Embryonic facial prominence (tissue), 1 donor: ENCODE results near the gene ANP32B.
"Not testable (repeated sequence)": the region's sequence is repeated elsewhere in the genome, so short reads cannot be mapped to it uniquely, and the experiment has no call there.

ENCODE experiments used
- DNase-seq: peaks from one replicate; pipeline ENCODE4 v3.0.0-alpha.2; 2016; ENCODE audit errors: extremely low spot score

Gene ANP32B

DNA sequence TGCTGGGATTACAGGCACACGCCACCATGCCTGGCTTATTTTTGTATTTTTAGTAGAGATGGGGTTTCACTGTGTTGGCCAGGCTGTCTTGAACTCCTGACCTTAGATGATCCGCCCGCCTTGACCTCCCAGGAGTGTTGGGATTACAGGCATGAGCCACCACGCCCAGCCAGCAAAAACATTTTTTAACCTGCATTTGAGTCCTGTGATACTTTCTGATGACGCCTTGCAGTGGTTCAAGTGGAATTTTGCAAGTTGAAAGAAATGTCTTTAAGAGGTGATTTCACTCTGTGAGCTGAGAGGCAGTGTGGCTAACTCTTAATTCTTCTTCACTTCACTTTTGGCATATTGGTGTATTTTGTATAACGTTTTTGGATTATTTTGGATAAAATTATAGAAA is 9.1 kb downstream of the ANP32B start:
- no peak for DNase-seq

DNA sequence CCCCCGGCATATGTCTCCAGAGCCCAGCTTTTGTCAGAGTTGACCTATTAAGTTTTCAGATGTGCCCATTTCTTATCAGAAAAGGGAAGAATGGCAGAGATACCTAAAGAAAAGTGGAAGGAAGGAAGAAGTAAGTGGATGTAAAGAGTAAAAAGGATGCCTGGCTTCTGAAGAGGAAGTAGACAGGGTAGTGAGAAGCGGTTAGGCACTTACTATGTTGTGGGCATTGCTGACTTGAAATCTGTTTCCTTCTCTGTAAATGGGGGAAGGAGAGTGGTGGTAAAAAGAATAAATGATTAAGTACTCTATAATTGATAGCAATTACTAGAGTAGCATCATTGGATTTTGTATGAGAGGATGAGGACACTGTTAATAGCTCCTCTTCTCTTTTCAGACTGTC is 9.9 kb downstream of the ANP32B start:
- no peak for DNase-seq

DNA sequence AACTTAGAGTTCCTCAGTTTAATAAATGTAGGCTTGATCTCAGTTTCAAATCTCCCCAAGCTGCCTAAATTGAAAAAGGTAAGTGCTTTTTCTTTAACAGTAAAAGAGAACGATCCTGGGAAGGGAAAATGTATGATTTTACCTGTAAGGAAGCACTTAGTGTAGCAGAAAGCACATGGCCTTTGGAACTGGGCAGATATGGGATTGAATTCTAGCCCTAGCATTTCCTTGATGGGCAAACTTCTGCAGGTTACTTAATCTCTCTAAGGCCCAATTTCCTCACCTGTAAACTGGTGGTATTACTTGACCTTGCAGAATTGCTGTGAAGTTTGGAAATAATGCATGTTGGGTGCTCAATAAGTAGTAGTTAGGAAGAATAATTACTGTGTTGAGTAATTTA is 11.6 kb downstream of the ANP32B start:
- no peak for DNase-seq

DNA sequence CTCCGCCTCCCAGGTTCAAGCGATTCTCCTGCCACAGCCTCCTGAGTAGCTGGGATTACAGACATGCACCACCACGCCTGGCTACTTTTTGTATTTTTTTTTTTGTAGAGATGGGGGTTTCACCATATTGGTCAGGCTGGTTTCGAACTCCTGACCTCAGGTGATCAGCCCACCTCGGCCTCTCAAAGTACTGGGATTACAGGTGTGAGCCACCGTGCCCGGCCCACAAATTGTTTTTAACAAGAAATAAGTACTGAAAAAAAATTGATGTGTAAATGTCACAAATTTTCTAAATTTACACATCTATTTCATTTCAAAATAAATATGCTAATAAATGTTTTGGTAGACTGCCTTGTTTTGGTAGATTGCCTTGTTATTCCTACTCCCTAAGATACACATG is 13.5 kb downstream of the ANP32B start:
- DNase-seq: not testable (repeated sequence)

DNA sequence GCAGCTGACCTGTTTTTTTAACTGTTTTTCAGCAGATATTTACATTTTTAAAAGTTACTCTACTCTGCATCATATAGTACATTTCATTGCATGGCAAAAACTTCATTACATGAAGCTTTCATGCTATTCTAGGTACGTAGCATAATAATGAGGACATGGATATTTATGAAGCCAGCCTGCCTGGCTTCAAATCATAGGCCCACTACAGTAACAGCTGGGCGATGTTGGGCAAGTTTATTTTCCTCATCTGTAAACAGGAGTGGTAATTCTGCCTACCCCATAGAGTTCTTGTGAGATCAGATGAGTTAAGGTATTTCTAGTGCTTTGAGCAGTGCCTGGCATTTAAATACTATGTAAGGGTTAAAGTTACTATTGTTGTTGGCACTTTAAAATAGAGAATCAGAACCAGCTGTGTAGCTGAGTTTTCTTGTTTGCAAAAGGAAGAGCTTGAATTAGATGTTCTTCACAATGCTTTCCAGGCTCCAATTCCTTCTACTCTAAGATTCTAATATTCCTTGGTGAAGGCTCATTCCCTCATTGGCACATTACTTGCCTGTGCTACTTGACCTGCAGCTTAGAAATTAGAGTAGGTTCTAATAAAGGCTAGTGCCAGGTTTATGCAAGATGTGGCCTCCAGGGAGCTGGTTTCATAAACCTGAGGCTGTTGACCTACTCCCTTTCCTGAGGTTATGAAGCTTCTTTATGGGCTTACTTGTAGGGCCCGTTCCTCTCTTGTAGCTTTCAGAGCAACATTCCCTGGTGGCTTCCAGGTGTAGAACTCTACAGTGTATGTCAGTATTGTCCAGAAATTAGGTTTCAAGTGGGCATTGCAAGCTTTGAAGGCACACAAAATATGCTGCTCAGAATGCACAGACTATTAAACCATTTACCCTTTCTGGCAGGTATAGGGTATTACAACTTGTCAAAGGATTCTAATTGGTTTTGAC is 14.5 kb downstream of the ANP32B start:
- no peak for DNase-seq

DNA sequence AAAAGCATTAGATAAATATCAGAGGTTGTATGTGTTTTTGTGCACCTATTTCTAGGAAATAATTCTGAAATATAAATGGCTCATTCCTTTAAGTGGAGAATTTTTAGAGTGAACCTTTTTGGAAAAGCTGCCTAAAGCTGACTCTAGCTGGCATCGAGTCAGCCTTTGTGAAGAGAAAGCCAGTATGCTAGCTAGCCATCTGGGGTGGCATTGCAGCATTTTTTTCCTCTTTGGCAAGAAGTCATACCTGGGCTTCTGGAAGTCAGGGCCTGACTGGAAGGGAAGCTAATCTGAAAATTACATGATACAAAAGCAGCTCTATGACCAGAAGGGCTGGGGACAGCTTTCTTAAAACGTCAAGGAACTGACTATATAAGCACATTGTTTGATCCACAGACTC is 19.7 kb downstream of the ANP32B start:
- DNase-seq: no peak

DNA sequence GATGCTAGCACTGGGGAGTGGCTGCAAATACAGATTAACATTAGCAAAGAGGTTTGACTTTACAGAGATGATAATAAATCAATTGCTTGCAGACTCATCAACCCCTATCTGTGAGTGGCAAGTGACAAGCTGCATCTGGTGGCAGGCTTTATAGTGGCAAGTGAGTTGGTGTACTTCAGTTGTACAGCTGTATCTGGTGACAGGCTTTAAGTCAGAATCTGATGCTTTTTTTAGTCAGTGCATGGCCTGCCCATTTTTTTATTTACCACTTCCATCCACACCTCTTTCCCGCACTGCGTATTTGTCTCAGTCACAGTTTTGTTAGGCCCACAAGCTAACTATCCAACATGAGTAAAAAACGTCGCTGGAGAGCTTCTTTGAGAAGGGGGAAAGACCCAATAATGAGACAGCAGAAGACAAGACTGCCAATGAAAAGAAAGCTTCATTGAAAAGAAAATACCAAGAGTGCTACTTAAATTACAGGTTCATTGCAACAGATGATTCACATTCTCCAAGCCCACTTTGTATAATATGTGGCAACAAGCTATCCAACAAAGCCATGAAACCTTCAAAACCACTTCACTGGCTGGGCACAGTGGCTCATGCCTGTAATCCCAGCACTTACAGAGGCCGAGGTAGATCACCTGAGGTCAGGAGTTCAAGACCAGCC is 23.1 kb downstream of the ANP32B start:
- no peak for DNase-seq

DNA sequence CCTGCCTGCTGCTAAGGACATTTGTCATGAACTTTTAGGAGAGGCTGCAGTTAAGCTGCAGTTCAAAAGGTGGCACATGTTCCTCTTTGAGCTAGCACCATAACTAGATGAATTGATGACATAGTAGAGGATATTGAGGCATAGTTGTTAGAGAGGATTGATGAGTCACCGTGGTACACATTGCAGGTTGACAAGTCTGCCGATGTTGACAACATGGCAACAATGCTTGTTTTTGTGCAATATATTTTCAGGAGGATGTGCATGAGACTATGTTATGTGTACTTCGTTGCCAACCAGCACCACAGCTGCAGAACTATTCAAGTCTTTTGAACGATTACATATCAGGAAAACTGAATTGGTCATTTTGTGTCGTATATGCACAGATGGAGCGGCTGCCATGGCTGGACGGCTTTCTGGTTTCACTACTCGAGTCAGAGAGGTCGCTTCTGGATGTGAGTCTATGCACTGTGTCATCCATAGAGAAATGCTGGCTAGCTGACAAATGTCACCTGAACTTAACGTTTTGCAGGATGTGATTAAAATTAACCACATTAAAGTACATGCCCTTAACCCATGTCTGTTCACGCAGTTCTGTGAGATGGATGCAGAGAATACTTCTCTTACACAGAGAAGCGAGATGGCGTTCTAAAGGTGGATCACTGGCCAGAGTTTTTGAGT is 24.2 kb downstream of the ANP32B start:
- no peak for DNase-seq

DNA sequence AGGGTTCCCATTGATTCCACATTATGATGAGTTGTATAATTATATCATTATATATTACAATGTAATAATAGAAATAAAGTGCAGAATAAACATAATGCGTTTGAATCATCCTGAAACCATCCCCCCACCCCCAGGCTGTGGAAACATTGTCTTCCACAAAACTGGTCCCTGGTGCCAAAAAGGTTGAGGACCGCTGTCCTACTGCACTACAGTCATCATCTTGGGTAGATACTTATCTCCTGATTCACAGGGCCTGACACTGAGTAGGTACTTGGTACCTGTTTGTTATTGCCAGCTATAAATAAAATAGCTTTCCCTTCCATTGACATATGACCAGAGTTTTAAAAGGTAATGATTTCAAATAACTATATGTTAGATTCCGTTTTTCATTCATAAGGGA is 25.6 kb downstream of the ANP32B start:
- no peak for DNase-seq

DNA sequence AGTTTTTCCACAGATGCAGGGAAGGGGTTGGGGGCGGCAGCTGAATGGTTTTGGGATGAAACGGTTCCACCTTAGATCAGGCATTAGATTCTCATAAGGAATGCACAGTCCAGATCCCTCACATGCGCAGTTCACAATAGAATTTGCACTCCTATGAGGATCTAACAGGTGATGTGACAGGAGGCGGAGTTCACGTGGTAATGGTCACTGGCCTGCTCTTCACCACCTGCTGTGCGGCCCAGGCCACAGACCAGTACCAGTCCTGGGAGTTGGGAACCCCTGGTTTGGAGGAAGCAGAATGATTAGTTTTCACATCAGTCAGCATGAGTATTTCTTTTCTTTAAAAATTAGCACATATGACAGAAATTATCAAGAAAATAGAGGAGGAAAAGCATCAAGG is 26.3 kb downstream of the ANP32B start:
- no peak for DNase-seq

DNA sequence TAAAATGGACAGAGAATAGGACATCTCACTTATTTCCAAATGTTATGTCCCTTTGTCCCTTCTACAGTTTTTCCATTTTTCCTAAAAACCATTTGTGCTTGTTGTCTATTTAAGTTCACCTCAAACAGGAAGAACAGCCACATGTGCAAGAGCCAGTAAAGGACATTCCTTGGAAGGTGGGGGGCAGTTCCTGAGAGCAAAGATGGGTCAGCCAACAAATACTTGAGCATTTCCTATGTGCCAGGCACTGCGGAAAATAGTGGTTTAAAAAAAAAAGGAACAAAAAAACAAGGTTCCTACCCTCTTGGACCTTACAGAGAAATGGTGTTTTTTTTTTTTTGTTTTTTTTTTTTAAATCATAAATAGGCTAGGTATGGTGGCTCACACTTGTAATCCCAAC is 26.8 kb downstream of the ANP32B start:
- no peak for DNase-seq

DNA sequence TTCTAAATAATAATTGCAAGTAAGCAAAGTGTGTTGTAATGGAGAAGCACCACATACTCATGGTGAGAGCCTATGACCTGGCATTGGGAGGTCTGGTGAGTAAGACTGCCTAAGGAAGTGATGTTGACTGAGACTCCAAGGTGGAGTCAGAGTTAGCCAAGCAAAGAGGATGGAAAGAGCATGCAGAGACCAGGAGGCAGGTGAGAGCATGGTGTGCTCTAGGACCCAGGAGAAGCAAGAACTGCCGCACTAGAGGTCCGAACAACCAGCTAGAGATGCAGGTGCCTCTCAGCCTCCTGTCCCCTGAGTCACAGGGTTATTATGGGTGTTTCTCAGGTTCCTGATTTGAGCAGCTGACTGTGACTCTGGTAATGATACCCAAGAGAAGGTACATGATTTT is 27.3 kb downstream of the ANP32B start:
- DNase-seq: no peak

DNA sequence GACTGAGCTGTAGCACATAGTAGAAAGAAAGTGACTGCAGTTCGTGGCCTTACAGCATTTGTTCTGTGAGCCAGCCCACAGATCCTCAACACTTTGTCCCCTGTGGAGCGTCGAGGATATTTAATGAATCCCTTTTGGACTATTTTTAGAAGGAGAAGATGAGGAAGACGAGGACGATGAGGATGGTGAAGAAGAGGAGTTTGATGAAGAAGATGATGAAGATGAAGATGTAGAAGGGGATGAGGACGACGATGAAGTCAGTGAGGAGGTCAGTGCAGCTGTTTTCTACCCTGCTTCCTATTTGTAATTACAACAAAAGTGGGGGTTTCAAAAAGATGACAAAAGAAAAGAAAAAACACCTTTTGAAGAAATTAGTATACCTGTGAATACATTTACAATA is 28.0 kb downstream of the ANP32B start:
- no peak for DNase-seq

DNA sequence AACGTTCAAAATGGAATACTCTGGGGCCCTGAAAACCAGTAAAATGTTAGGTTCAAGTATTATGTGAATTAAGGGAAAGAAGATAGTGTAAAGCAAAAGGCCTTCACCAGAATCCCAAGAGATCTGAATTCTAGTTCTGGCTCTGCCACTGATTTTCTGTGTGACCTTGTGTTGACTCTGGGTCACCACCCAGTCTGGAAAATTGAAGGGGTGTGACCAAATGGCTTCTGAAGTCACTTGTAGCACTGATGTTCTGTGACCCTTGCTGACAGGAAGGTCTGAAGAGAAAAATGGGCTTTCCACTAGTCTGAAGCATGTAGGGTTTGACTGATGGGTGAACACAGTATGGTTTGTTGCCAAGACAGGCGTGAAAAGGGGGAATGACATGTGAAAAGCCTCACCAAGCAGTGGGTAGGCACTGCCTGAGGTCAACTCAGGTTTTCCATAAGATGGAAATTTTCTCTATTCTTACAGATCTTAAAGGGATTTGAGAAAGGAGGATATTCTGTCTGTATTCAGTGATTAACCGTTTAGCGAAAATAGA is 33.1 kb downstream of the ANP32B start:
- no peak for DNase-seq

DNA sequence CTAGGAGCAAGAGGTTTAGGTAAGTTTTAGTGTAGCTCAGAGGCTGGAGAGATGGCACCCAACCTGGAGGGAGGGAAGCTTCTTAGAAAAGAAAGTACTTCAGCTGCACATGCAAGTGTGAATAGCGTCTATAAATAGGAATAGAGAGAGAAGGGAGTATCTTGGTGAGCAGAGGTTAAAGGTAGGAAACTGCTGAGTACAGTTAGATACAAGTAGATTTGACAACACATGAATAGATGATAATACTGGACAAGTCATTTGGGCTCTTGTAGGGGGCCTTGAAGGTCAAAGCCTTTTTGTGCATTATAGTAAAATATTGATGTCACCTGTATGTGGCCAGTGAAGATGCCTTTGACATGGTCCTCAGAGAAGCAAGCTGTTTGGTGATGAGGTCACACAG is 34.2 kb downstream of the ANP32B start:
- DNase-seq: no peak

DNA sequence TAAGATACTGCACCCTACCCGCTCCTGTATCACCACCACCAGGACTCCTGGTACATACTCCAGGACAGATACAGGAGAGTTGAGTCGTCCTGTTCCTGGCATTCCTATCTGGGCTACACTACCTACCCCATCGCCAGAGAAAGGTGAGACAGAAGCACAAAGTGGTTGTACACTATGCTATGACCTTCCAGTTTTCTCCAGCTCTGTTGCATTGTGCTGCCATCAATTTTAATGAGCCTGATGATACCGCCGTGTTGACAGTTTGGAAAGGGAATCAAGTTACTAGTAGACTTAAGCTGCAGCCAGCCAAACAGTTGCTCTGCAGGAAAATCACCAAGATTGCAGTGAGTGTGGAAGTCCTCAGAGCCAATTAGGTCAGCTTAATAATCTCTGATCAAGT is 35.2 kb downstream of the ANP32B start:
- DNase-seq: no peak

DNA sequence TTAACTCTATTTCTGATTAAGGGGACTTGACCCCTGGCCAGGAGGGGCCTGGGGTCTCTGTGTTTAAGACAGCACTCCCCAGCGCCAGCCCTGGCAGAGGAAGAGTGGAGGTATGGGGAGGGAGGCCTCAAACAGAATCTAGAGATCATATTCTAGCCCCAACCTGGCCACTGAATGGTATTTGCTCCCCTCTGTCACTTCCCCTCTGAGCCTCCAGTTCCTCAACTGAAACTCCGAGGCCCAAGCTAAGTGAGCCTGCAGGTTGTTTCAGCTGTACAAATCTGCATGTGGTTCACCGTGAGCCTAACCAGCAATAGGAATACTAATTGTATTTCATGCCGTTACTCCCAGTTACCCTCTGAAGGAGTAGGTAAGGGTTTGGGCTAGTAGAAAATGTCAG is 36.0 kb downstream of the ANP32B start:
- DNase-seq: no peak

DNA sequence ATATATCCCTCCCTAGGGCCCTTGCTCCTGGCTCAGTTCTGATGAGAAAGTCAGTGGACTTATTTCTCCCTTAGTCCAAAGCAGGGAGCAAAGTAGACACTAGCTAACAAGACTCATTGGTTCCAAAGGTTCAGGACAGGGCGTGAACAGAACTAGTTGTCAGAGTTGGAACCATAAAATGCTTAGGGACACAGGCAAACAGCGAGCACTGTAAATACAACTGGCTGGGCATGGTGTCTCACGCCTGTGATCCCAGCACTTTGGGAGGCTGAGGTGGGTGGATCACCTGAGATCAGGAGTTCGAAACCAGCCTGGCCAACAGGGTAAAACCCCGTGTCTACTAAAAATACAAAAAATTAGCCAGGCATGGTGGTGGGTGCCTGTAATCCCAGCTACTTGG is 36.7 kb downstream of the ANP32B start:
- DNase-seq: not testable (repeated sequence)

DNA sequence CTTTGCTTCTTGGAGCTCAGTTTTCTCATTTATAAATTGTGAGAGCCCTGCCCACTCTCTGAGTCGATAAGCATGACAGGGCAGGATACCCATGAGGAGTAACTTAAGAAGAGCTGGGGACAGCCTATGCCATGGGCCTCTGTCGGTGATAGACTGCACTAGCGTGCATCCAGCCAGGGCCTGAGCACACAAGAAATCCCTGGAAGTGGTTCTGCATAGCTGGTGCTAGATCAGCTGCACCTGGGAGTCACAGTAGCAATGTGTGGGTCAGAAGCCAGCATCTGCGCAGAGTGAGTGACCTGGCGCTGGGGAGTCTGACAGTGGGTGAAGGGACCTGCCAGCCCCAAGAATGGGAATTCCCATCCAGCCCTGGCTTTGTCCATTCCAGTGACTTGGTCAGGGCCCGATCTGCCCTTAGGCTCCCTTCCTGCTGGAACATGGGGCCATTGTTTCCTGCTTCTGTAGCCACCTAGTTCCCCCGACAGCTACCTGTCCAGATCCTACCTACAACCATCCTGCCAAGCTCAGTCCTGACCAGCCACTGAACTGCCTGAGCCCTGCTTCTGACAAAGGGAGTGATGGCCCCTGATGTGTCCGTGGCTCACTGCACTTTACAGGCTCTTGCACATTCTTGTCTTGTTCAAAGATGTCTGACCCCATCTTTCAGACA is 37.5 kb downstream of the ANP32B start:
- no peak for DNase-seq

DNA sequence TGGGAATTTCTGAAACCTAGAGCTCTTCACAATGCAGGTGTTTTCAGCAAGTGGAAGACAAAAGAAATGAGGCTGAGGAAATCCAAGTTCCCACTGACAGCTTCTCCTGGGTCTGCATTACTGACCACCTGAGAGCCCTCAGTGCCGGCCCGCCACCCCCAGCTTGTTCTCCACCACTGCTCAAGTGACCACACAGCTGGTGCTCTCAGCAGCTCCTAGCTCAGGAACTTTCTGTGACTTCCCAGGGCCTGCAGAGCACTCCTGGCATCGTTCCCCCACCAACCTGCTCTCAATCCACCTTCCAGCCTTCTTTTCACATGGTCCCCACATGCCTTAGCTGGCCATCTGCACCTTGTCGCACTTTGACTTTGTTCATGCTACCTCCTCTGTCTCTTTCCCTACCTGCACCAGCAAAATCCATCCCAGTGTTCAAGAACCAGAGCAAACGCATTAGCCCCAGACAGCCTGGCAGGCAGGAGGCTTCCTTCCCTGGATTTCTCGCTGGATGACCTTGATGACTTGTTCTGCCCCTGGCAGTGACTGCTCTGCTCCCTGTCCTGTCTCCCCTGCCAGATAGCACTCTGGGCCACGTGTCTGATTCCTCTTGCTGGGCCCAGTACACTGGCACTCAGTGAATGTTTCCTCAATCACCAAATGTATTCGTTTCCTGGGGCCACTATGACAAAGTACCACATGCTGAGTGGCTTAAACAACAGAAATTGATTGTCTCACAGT is 38.3 kb downstream of the ANP32B start:
- no peak for DNase-seq

DNA sequence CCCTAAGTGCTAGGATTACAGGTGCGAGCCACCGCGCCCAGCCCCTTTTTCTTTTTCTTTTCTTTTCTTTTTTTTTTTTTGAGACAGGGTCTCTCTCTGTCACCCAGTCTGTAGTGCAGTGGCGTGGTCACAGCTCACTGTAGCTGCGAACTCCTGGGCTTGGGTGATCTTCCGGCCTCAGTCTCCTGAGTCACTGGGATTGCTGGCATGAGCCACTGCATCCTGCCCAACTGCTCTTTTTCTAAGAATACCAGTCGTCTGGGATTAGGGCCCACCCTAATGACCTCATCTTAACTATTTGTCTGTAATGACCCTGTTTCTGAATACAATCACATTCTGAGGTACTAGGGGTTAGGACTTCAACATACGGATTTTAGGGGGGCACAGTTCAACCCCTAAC is 39.3 kb downstream of the ANP32B start:
- DNase-seq: no peak
